CD4-positive, alpha-beta T cell treated with Interferon alpha-2 for 1 hour (primary cell): ENCODE measurements around the gene ZNF445.
A peak's percentile ranks its signal among the peaks of the same experiment; 100 is the strongest.
"Not testable (repeated sequence)": the region's sequence is repeated elsewhere in the genome, so short reads cannot be mapped to it uniquely, and the experiment has no call there.

Source experiments
- DNase-seq, 2 donors: peaks; one replicate each; pipeline ENCODE4 v3.0.0-alpha.2; 2020 to 2022

The ZNF445 gene

GRCh38 chr3:44477312-44478030 is at the start of gene ZNF445:
ZNF445 (minus strand) TSS chr3:44477670; CDS start chr3:44455549, 22,121 bp downstream.
- peak; percentile 80 to 84 for DNase-seq

- no peak for DNase-seq
These were observed 47.6 kb upstream of the ZNF445 start for GRCh38 chr3:44525060-44525459.

DNA sequence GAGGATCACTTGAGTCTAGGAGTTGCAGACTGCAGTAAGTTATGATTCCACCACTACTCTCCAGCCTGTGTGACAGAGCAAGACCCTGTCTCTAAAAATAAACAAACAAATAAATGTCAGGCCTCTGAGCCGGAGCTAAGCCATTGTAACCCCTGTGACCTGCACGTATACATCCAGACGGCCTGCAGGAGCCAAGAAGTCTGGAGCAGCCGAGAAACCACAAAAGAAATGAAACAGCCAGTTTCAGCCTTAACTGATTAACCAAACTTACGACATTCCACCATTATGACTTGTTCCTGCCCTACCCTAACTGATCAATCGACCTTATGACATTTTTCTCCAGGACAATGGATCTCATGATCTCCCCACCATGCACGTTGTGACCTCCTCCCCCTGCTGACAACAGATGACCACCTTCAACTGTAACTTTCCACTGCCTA is 45.0 kb upstream of the ZNF445 start:
- no peak for DNase-seq

- DNase-seq = no peak
These were observed 44.3 kb upstream of the ZNF445 start for GRCh38 chr3:44521721-44522120.

GRCh38 chr3:44518782-44519156 is 41.3 kb upstream of the ZNF445 start:
- DNase-seq = no peak

- no peak for DNase-seq
These were observed 38.8 kb upstream of the ZNF445 start for GRCh38 chr3:44516230-44516629.

- no peak for DNase-seq
These were observed 36.0 kb upstream of the ZNF445 start for GRCh38 chr3:44513513-44513912.

DNA sequence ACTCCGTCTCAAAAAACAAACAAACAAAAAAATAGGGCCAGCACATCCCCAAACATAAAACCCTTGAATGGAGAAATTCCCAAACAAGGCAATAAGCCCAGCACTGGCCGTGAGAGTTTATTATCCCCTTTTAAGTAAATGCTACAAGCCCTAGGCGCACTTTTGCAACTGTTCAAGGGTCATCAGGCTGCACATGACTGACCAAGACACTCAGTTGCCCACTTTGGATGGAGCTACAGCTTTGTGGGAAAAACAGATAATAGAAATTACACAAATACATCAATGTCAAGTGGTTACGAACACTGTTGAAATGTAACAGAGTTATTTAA is 33.7 kb upstream of the ZNF445 start:
- no peak for DNase-seq

DNA sequence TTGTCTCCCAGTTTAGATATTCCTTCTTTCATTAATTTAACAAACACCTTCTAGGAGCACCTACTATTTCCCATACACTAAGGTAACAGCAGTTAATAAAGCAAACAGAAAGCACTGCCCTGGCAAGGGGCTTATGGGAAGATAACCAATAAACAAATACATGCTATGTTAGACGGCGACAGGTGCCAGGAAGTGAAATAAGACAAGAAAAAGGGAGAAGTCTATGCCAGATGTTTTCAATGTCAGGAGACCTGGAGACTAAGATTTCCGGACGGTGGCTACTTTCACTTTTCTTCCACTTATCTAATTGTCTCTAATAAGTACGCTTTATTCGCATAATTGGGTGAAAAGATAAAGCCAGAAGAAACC is 32.5 kb upstream of the ZNF445 start:
- peak in 1 of 2 donors; percentile 28 for DNase-seq

DNA sequence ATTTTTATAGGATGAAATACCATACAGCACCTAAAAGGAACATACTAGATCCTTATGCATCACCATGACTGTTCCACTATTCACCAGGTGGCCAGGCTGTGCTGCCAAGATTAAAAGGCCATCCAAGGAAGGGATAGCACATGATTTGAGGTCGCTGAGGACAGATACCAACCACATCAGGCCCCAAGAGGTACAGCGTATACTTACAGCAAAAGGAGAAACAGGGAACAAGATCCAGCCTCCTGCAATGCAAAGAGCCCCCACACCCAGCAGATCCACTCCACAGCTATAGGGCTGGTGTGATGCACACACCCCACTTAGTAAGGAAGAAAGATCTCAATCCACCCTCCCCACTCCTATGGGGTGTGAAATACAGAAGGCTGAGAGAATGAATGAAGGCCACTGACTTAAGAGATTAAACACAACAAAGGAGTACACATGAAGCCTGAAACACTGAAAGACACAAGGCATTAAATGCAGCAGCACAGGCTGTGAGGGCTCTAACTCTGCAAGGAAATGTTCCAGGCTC is 32.0 kb upstream of the ZNF445 start:
- DNase-seq = peak in 1 of 2 donors; percentile 1

DNA sequence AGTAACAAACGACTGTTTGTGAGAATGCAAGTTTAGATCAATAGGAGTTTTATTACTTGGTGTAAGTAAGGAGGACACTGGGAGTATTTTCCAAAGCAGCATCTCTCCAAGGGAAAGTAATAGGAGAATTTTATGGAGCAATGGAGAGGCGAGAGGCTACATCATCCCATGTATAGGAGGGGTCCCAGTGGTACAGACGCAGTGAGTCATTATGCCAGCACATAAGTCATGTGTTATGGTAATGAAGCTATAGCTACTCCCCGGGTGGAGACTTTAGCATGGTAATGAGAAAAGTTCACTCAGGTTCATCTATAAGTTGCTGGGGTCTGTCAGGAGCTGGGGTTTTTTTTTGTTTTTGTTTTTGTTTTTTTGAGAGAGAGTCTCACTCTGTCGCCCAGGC is 29.5 kb upstream of the ZNF445 start:
- no peak for DNase-seq

- DNase-seq = no peak
These were observed 29.1 kb upstream of the ZNF445 start for GRCh38 chr3:44506556-44506955.

GRCh38 chr3:44504566-44504965 is 27.1 kb upstream of the ZNF445 start:
- DNase-seq = no peak

- not testable (repeated sequence) for DNase-seq
These were observed 25.7 kb upstream of the ZNF445 start for GRCh38 chr3:44503178-44503577.

- no peak for DNase-seq
These were observed 24.5 kb upstream of the ZNF445 start for GRCh38 chr3:44501971-44502370.

- DNase-seq = not testable (repeated sequence)
These were observed 22.4 kb upstream of the ZNF445 start for GRCh38 chr3:44499899-44500168.

- no peak for DNase-seq
These were observed 21.9 kb upstream of the ZNF445 start for GRCh38 chr3:44499149-44499898.

DNA sequence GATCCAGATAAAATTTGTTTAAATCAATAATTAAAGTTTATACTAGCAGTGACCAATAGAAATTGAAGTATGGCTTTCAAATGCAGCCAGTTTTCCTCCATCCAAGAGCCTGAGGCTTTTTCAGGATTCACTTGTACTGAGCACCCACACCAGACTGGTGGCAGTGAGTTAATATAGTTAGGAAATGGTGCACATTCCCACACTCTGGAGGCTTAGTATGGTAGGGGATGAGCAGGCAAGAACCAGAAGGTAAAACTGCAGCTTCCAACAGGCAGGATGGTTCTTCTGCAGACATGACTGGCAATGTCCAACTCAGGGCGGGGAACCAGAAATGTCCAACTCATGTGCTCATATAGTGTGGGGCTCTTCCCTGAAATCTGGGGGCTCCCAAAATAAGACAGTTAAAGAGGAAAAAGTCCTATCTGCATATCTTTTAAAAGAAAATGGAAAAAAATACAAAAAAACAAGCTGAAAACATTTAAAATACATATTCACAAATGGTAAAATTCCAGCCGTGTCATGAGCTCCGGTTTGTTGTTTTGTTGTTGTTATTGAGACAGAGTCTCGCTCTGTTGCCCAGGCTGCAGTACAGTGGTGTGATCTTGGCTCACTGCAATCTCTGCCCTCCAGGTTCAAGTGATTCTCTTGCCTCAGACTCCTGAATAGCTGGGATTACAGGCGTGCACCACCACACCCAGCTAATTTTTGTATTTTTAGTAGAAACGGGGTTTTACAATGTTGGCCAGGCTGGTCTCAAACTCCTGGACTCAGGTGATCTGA is 18.4 kb upstream of the ZNF445 start:
- no peak for DNase-seq

GRCh38 chr3:44492496-44492895 is 15.0 kb upstream of the ZNF445 start:
- no peak for DNase-seq

DNA sequence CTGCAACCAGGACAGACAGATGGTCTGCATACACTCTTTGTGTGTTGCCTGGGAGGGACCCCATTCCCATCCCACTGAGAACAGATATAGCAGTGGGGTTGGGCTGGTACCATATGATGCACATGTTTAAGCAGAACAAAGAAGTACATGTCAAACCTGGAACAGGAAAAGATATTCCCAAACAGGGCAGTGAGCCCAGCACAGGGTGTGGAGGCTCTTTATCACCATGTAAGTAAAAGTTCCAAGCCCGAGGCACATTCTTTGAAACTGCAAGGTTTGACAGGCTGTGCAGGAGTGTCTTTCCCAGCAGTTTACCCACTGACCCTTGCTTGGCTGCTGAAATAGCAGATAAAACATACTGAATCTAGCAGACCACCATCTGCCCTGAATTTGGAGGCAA is 5.3 kb upstream of the ZNF445 start:
- no peak for DNase-seq

DNA sequence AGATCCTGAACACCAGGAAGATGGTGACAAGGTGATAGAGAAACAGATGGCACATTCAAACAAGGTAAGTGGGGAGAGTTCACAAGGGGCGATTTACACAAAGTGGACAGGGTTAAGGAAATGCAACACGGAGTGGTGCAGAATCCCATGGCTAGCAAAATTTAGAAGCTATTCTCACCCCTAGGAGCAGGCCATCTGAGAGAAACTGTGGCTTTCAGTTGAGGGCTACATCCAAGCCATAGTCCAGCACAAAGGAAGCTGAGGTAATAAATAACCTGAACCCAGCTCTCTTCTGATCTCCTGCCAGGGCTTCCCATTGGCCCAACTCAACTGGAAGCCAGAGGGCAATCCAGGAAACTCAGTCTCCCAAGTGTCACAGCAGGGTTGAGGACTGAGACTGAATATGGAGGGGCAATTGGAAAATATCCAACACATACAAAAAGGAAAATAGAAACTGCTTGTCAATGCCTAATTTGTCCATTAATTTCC is 1.2 kb upstream of the ZNF445 start:
- no peak for DNase-seq

- DNase-seq = no peak
These were observed 592 bp upstream of the ZNF445 start for GRCh38 chr3:44478055-44478468.

DNA sequence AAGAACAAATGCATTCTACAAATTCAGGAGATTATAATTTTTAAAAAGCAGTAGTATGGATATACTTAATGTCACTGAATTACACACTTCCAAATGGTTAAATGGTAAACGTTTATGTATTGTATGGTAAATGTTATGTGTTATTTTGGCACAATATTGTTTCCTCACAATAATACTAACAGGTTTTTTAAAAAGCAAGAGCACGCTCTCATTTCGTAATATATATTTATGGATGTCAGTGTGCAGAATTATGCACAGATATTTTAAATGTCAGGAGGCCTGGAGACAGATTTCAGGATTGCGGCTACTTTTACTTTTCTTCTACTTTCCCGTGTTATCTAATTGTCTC is 533 bp downstream of the ZNF445 start:
- DNase-seq = no peak

DNA sequence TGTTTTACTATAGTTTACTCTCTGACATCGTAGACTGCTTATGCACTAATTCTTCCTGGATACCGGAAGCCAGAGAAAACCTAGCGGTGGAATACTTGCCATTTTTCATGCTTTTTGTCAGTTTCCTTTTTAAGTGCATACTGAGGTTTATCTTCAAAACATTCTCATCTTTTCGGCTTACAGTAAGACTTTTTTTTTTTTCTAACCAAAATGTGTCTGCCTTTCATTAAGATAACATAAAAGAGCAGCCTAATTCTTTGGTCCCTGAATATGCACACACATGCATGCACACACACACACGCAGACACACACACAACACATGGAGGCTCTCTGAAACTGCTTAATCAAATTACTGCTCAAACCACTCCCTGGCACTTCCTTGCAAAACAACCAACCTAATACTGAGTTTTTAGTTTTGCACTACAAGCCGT is 1.3 kb downstream of the ZNF445 start:
- DNase-seq = peak in 1 of 2 donors; percentile 19
